ENCODE data around the gene GTF2IRD1. TPM values are rescaled to one million over a fixed set of nuclear protein-coding genes. Genes with fewer than 3 reads are reported as not detected.

The GTF2IRD1 gene
- total and polyA plus RNA-seq, 9 of the 15 experiments (the other 6 are each of a cell fraction or from before 2014, with no cell fraction given) = 9.1 to 30.2 (median 14.0) TPM

DNA sequence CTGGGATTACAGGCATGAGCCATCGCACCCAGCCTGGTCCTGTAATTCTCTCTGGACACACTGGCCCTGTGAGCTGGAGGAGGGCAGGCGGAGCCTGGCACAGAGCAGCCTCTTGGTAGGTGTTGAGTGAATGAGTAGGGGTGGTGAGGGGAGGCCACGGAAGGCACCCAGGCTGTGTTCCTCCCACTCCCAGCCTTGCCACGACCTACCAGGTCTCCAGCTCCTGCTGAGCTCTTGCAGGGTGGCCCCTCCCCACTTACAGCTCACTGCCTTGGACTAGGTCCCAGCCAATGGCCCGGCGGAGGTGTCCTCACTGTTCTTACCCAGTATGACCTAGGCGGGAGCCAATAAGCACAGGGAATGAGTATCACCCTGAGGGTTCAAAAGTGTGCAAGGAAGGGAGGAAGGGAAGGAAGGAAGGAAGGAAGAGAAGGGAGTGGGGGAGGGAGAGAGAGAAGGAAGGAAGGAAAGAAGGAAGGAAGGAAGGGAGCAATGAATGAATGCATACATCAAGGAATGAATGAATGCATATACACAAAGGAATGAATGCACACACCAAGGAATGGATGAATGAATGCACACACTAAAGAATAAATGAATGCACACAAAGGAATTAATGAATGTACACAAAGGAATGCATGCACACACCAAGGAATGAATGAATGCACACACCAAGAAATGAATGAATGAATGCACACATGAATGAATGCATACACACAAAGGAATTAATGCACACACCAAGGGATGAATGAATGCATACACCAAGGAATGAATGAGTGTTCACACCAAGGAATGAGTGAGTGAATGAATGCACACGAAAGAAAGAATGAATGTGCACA, 45.5 kb downstream of the GTF2IRD1 start (continued):
- TF ChIP-seq, protein P1, sequence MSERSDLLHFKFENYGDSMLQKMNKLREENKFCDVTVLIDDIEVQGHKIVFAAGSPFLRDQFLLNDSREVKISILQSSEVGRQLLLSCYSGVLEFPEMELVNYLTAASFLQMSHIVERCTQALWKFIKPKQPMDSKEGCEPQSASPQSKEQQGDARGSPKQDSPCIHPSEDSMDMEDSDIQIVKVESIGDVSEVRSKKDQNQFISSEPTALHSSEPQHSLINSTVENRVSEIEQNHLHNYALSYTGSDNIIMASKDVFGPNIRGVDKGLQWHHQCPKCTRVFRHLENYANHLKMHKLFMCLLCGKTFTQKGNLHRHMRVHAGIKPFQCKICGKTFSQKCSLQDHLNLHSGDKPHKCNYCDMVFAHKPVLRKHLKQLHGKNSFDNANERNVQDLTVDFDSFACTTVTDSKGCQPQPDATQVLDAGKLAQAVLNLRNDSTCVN (CRISPR knock-in tag; IDR thresholded peaks at IDR 0.05) = 0 out of 2 replicates have a peak, but pooled peaks have one; percentile 38
- no peak for TF ChIP-seq HIVEP1 (CRISPR knock-in tag; IDR thresholded peaks at IDR 0.05)

DNA sequence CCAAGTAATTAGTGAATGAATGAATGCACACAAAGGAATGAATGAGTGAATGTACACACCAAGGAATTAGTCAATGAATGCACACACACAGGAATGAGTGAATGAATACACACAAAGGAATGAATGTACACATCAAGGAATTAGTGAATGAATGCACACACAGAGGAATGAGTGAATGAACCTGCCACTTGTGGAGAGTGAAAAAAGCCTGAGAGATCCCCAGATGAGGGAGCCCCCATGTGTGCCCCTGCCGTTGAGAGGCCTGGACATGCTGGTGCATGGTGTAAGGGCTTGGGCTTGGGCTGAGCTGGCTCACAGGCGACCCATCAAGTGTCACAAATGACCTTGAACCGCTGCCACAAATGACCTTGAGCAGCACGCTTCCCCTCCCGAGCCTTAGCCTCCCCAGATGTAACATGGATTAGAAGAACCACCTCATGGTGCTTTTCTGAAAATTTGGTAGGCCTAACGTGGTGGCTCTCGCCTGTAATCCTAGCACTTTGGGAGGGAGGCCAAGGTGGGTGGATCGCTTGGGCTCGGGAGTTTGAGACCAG, 46.2 kb downstream of the GTF2IRD1 start:
- POLR2A ChIA-PET = no interaction called here
- intact Hi-C loops (cut with micrococcal nuclease) = no loop called here
- CTCF ChIA-PET (ENCODE audit: low intra/inter-chr PET ratio) = interaction anchor here (0.6 kb wide), 1 partner anchor 34 kb away, joined by 4 read pairs; no protein-coding TSS in a partner anchor

More for the DNA sequence above, 46.2 kb downstream of the GTF2IRD1 start:
- Histone ChIP-seq H3K4me1 (replicated peaks in 1 of 2; ENCODE audit: control insufficient read depth in 2 of 2, insufficient read depth in 2 of 2, low read length in 2 of 2) (peaks cover 0 to 17% of the 10 kb centered on the region in 2 experiments; a peak in 2 of 5 replicates), H3K27ac (ENCODE audit: extremely low read depth, low read depth, low read length) (no peak overlapping the region; the same call in 2 of the 3 replicates), H3K27me3 (ENCODE audit: control insufficient read depth in 2 of 2, insufficient read depth in 2 of 2, low read length in 2 of 2) (no peaks in the 10 kb centered on the region), H2AFZ (ENCODE audit: low read depth, low read length) (no peak overlapping the region), H3K79me2 (ENCODE audit: control insufficient read depth, insufficient read depth, low read length) (no peaks in the 10 kb centered on the region), H3K36me3 (ENCODE audit: control insufficient read depth, insufficient read depth, low read length) (peaks cover 2% of the 10 kb centered on the region; the same call in 1 of the 3 replicates), H3K9me3 (replicated peaks; ENCODE audit: control insufficient read depth, insufficient read depth, low read depth, low read length) (no peaks in the 10 kb centered on the region), H3K4me3 (no peak overlapping the region), H4K20me1 (replicated peaks; ENCODE audit: control insufficient read depth, insufficient read depth, low read length) (peaks cover 12% of the 10 kb centered on the region; the same call in 1 of the 2 replicates), H3K9ac (ENCODE audit: insufficient read depth in 1 of 2, low read depth in 2 of 2, low read length in 2 of 2) (peak overlapping the region in 1 of 2 experiments; percentile 66; a peak in 2 of 4 replicates), H3K9me1 (ENCODE audit: control insufficient read depth, insufficient read depth, low read length) (no peaks in the 10 kb centered on the region), H3K4me2 (ENCODE audit: insufficient read depth, low read length) (no peak overlapping the region)
- ATAC-seq (peak; percentile 21; the same call in 2 of the 3 replicates), FAIRE-seq (peak; percentile 46), DNase-seq (ENCODE audit: extremely low read depth in 1 of 4, low spot score in 3 of 4) (no peak)
- no peak for TF ChIP-seq ZNF668 (CRISPR knock-in tag; IDR thresholded peaks at IDR 0.05)
- peak; percentile 94 for TF ChIP-seq ESRRA (IDR thresholded peaks at IDR 0.05; ENCODE audit: borderline replicate concordance, low read depth)
- TF ChIP-seq ZNF24 (IDR thresholded peaks at IDR 0.05) = peak; percentile 88
- WGBS (ENCODE audit: insufficient coverage, low coverage, missing lambda C conversion rate) = 61% methylated on average over 9 of the region's 9 CpGs
- in situ Hi-C loops (cut with MboI) = no loop called here
- BruUV-seq (replicated peaks) = no TSS peak
